ENCODE measurements around the gene KAZN.

DNA sequence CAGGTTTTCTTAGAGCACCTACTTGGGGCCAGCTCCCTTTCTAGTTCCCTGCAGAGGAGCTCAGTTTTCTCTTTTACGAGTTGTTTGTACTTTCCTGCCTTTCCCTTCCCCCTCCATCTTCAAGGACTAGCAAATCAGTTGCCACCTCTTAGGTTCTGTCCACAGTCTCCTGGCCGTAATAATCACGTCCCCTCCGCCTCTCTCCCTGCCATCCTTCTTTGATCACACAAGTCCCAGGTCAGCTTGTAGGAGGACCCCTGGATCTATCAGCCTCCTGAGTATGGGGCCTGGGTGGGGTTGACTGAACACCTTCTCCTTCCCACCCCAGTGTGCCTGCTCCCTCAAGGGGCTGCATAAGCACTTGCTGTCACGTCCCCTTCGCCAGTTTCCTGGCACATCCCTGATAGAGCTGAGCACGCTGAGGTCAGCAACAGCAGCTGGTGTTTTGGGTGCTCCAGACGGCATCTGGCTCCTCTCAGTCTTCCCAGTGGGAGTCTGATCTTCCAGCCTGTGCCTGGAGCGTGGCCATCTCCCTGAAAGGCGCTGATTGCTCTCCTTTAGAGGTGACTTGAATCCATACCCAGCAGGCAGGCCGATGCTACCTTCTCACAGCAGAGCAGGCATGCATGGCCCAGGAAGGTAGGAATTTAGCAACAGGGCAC, 338.9 kb downstream of the KAZN start:
- TF ChIP-seq, protein P1, sequence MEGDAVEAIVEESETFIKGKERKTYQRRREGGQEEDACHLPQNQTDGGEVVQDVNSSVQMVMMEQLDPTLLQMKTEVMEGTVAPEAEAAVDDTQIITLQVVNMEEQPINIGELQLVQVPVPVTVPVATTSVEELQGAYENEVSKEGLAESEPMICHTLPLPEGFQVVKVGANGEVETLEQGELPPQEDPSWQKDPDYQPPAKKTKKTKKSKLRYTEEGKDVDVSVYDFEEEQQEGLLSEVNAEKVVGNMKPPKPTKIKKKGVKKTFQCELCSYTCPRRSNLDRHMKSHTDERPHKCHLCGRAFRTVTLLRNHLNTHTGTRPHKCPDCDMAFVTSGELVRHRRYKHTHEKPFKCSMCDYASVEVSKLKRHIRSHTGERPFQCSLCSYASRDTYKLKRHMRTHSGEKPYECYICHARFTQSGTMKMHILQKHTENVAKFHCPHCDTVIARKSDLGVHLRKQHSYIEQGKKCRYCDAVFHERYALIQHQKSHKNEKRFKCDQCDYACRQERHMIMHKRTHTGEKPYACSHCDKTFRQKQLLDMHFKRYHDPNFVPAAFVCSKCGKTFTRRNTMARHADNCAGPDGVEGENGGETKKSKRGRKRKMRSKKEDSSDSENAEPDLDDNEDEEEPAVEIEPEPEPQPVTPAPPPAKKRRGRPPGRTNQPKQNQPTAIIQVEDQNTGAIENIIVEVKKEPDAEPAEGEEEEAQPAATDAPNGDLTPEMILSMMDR (IDR thresholded peaks at IDR 0.05; ENCODE audit: low read length), result no peak
- TF ChIP-seq EZH2phosphoT487 (IDR thresholded peaks at IDR 0.05; ENCODE audit: low read length) (no peak), EZH2 (optimal IDR thresholded peaks at IDR 0.05; ENCODE audit: low read depth, low read length) (no peak)

All from MM.1S (cell line).